ENCODE data around the gene KRT7. TPM values are rescaled to one million over a fixed set of nuclear protein-coding genes. Genes with fewer than 3 reads are reported as not detected.

KRT7 gene
- total RNA-seq, 1 donor from 2014 or later = 1,355 TPM

DNA sequence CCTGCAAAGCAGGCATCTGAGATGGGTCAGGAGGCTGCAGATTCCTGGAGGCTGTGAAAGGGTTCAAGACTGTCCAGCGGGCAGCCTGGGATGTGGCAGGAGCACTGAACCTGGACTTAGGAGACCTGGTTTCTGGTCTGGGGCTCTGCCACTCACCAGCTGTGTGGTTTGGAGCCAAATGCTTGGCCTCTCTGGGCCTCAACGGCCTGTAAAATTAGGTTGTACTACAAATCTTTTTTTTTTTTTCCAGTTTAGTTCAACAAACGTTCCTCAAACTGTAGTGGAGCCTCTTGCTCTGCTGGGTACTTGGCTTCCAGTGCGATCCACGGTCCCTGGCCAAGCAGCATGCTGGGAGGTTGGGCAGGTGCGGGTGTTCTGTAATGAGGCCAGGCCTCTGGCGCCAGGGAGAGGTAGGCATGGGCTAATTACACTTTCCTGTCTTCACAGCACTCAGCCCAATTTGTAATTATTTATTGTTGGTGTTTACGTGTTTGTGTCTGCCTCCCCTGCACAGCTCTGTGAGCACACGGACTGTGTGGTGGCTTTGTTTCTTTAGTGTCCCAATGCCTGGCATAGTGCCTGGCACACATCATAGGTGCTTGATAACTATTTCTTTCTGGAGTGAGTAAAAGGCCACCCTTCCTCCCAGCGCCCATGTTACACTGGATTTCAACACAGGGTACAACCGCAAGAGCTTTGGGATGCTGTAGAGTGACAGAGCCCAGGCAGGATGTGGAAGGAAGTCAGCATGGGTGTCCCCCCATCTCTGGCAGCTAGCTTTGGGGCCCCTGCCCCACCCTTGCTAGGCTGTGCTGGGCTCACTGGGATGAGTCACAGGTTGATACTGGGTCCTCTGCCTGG, 35.4 kb upstream of the KRT7 start:
- no peaks in the 10 kb centered on the region for H3K36me3 ChIP-seq (ENCODE audit: control insufficient read depth, insufficient read depth, low read length)
- DNase-seq (ENCODE audit: low read depth) = no peak
- H3K4me3 ChIP-seq (ENCODE audit: low read depth, low read length) = no peak overlapping the region
- no peak for TF ChIP-seq CTCF (IDR thresholded peaks at IDR 0.05; ENCODE audit: insufficient read depth, low read length, poor library complexity, severe bottlenecking)
- no peaks in the 10 kb centered on the region for H3K27me3 ChIP-seq (ENCODE audit: control insufficient read depth, insufficient read depth, low read length)

DNA sequence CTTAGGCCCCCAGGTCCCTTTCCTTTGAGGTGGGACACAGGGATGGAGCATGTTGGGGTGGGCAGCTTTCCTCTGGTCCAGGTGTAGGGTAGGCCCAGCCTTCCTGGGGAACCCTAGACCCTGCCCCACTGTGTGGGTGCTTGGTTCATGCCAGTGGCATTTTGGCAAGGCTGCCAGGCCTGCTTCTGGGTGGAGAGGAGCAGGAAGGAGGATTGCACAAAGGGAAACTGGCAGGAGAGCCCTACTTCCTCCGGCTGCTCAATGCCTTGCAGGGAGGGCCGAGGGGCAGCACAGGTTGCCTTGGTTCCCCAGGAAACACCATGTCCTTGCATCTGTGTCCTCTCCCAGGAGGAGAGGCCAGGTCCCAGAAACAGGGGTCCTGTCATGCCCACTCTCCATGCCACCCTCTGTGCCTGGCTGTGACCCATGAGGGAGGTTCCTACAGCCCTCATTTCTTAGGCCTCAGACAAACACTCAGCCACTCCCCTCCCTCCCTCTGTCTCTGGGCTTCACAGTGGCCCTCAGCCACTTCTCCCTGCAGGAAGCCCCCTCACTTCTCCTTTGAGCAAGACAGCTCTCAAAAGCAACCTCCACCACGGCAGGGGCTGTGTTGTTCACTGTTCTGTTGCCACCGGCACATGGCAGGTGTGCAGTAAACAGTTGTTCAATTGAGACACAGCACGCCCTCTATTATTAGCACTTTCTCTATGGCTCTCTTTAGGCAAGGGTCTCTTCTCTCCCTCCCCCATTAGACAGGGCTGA, 34.4 kb upstream of the KRT7 start:
- no peaks in the 10 kb centered on the region for H3K27me3 ChIP-seq (ENCODE audit: control insufficient read depth, insufficient read depth, low read length)
- DNase-seq (ENCODE audit: low read depth) = no peak
- TF ChIP-seq CTCF (IDR thresholded peaks at IDR 0.05; ENCODE audit: insufficient read depth, low read length, poor library complexity, severe bottlenecking) = no peak
- H3K4me3 ChIP-seq (ENCODE audit: low read depth, low read length) = no peak overlapping the region
- H3K36me3 ChIP-seq (ENCODE audit: control insufficient read depth, insufficient read depth, low read length) = no peaks in the 10 kb centered on the region

DNA sequence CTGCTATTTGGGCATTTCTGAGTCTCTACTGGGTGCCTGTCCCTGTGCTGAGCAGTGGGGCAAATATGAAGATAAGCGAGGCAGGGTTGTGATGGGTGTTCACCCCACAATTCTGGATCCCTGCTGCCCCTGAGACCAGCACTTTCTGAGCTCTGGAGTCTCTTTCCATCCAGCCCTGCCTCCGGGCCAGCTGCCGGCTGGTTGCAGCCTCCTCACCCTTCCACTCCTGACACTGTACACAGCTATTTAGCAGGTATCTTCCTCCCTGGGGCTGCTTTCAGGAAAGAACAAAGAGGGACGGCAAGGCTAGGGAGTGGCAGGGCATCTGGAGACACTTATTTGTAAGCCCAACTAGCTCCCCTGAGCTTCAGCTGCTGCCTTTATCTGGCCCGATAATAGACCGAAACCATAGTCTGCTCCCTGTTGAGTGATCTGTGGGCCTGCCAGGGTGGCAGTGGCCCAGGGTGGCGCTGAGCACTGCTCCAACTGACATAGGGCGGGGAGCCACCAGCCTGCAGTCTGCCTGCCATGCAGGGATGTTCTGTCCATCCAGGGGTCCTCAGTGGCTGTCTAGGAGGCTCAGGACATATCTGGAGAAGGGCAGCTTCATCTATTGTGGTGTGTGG, 33.6 kb upstream of the KRT7 start:
- Histone ChIP-seq H3K36me3 (ENCODE audit: control insufficient read depth, insufficient read depth, low read length) (no peaks in the 10 kb centered on the region), H3K4me3 (ENCODE audit: low read depth, low read length) (no peak overlapping the region), H3K27me3 (ENCODE audit: control insufficient read depth, insufficient read depth, low read length) (no peaks in the 10 kb centered on the region)
- no peak for TF ChIP-seq CTCF (IDR thresholded peaks at IDR 0.05; ENCODE audit: insufficient read depth, low read length, poor library complexity, severe bottlenecking)
- DNase-seq (ENCODE audit: low read depth) = no peak

DNA sequence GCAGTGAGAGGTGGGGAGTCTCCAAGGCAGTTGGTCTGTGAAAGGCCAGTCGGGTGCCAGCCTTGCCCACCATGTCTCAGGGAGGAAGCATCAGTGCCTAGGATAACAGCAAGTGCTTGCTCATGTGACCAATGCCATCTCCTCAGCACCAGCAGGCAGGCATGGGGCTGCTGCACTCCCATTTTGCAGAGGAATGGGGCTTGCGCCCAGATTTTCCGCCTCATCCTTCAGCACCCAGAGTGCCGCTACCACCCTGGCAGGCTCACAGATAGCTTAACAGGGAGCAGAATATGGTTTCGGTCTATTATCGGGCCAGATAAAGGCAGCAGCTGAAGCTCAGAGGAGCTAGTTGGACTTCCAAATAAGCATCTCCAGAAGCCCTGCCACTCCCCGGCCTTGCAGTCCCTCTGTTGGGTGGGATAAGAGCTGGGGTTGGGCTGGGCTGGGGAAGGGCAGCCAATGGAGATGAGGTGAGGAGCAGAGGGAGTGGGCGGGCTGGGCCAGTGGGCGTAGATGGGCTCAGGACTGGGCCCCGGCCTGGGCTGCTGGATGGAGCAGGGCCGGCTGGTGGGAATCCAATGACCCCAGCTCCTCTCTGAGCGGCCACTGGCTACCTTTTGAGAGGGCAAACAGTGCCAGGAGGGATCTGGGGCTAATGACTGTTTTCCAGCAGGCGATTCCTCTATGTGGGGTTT, 32.8 kb upstream of the KRT7 start:
- Histone ChIP-seq H3K27me3 (ENCODE audit: control insufficient read depth, insufficient read depth, low read length) (no peaks in the 10 kb centered on the region), H3K36me3 (ENCODE audit: control insufficient read depth, insufficient read depth, low read length) (no peaks in the 10 kb centered on the region), H3K4me3 (ENCODE audit: low read depth, low read length) (no peak overlapping the region)
- no peak for DNase-seq (ENCODE audit: low read depth)
- no peak for TF ChIP-seq CTCF (IDR thresholded peaks at IDR 0.05; ENCODE audit: insufficient read depth, low read length, poor library complexity, severe bottlenecking)

DNA sequence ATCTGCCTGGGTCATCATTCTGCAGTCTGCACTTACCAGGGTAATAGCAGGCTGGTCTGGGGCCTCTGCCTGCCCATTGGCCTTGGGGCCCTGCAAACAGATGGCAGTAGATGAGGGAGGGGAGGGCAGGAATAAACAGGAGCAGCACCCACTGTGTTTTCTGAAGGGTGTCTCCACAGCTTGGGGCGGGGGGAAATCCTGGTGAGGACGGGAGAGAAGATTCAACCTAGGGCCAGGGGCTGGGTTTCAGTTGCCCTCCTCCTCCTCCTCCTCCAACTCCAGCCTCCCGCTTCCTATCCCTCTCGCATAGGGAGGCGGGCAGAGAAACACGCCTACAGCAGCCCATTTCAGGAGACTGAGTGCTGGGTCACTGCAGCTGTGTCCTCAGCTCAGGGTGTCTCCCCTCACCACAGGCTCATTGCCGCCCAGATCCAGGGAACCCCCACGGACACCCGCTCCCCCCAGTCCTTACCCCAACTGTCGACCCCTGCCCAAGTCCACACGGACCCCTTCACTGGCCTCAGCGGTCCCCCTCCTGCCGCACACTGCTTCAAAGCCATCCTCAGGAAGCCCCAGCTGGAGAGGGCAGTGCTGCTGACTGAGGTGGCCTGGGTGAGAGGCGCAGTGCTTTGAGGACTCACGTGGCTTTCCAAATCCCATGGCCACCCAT, 32.1 kb upstream of the KRT7 start:
- DNase-seq (ENCODE audit: low read depth) = no peak
- no peaks in the 10 kb centered on the region for H3K27me3 ChIP-seq (ENCODE audit: control insufficient read depth, insufficient read depth, low read length)
- H3K4me3 ChIP-seq (ENCODE audit: low read depth, low read length) = no peak overlapping the region
- H3K36me3 ChIP-seq (ENCODE audit: control insufficient read depth, insufficient read depth, low read length) = no peaks in the 10 kb centered on the region
- TF ChIP-seq CTCF (IDR thresholded peaks at IDR 0.05; ENCODE audit: insufficient read depth, low read length, poor library complexity, severe bottlenecking) = no peak

Measured in kidney epithelial cell (primary cell).